ENCODE data around the gene CCNJL.
"Not testable (repeated sequence)": the region's sequence is repeated elsewhere in the genome, so short reads cannot be mapped to it uniquely, and the experiment has no call there.

The CCNJL gene
- long read RNA-seq, donor 1, partial matches to known transcripts = 0 of 2 reads
- long read RNA-seq, donor 1, other reads (novel, unspliced or antisense) = 0 of 2 reads
- long read RNA-seq, donor 2, partial matches to known transcripts = 0 of 2 reads
- long read RNA-seq, donor 2, other reads (novel, unspliced or antisense) = 0 of 2 reads
- long read RNA-seq, donor 3, partial matches to known transcripts = 0 of 1 reads
- long read RNA-seq, donor 3, other reads (novel, unspliced or antisense) = 0 of 1 reads
- long read RNA-seq, donor 4, partial matches to known transcripts = 0 of 2 reads
- long read RNA-seq, donor 4, other reads (novel, unspliced or antisense) = 0 of 2 reads
- long read RNA-seq, donor 5 = 0 reads
- long read RNA-seq, donor 6, partial matches to known transcripts = 0 of 3 reads
- long read RNA-seq, donor 6, other reads (novel, unspliced or antisense) = 0 of 3 reads
- long read RNA-seq, donor 7, partial matches to known transcripts = 0 of 4 reads
- long read RNA-seq, donor 7, other reads (novel, unspliced or antisense) = 0 of 4 reads
- long read RNA-seq, donor 8, partial matches to known transcripts = 0 of 1 reads
- long read RNA-seq, donor 8, other reads (novel, unspliced or antisense) = 0 of 1 reads

- DNase-seq = peak; percentile 94
Observed at GRCh38 chr5:160312134-160312959, at the start of gene CCNJL. Gene CCNJL (minus strand): TSS chr5:160312564. CDS start chr5:160311923, 641 bp downstream.

- DNase-seq = no peak
Observed at GRCh38 chr5:160361624-160362228, 49.4 kb upstream of the CCNJL start.

- no peak for DNase-seq
Observed at GRCh38 chr5:160360310-160360709, 47.9 kb upstream of the CCNJL start.

- DNase-seq = no peak
Observed at GRCh38 chr5:160359816-160360215, 47.5 kb upstream of the CCNJL start.

GRCh38 chr5:160359242-160359641 lies 46.9 kb upstream of the CCNJL start:
- DNase-seq = no peak

GRCh38 chr5:160357861-160358411 lies 45.6 kb upstream of the CCNJL start:
- DNase-seq = peak; percentile 25

- DNase-seq = no peak
Observed at GRCh38 chr5:160357394-160357793, 45.0 kb upstream of the CCNJL start.

- DNase-seq = no peak
Observed at GRCh38 chr5:160356550-160357347, 44.4 kb upstream of the CCNJL start.

- no peak for DNase-seq
Observed at GRCh38 chr5:160354666-160355065, 42.3 kb upstream of the CCNJL start.

GRCh38 chr5:160353379-160353778 lies 41.0 kb upstream of the CCNJL start:
- DNase-seq = no peak

GRCh38 chr5:160352308-160352707 lies 39.9 kb upstream of the CCNJL start:
- no peak for DNase-seq

- no peak for DNase-seq
Observed at GRCh38 chr5:160349935-160350303, 37.6 kb upstream of the CCNJL start.

GRCh38 chr5:160349249-160349934 lies 37.0 kb upstream of the CCNJL start:
- no peak for DNase-seq

GRCh38 chr5:160348080-160348479 lies 35.7 kb upstream of the CCNJL start:
- DNase-seq = no peak

GRCh38 chr5:160347448-160347847 lies 35.1 kb upstream of the CCNJL start:
- DNase-seq = no peak

GRCh38 chr5:160342413-160342941 lies 30.1 kb upstream of the CCNJL start:
- no peak for DNase-seq

GRCh38 chr5:160341309-160341870 lies 29.0 kb upstream of the CCNJL start:
- no peak for DNase-seq

GRCh38 chr5:160340513-160340912 lies 28.1 kb upstream of the CCNJL start:
- not testable (repeated sequence) for DNase-seq

GRCh38 chr5:160339406-160340130 lies 27.2 kb upstream of the CCNJL start:
- no peak for DNase-seq
